K562 (cell line): ENCODE results near the gene C2CD2. TPM values are rescaled to one million over a fixed set of nuclear protein-coding genes. Genes with fewer than 3 reads are reported as not detected.
A peak's percentile ranks its signal among the peaks of the same experiment; 100 is the strongest.

Experiments
- ARID1B ChIP-seq: fragments of 450-650 bp; IDR thresholded peaks from 2 replicates; pipeline ENCODE4 v1.6.1; 2016; ENCODE audit warnings: antibody characterized with exemption, mild to moderate bottlenecking, inconsistent platforms
- CBX5 ChIP-seq: IDR thresholded peaks from 2 replicates; pipeline ENCODE4 v1.6.1; 2014; ENCODE audit warnings: low read depth, borderline replicate concordance
- CLOCK ChIP-seq: fragments of 250-450 bp; sonication (Bioruptor Pico); IDR thresholded peaks from 2 replicates; pipeline ENCODE4 v1.4.0; 2020; ENCODE audit warnings: mild to moderate bottlenecking, moderate library complexity, borderline replicate concordance
- CXXC5 ChIP-seq: fragments of 250-450 bp; sonication (Bioruptor Pico); IDR thresholded peaks from 2 replicates; pipeline ENCODE4 v1.8.0; 2022; ENCODE audit warnings: inconsistent platforms, mild to moderate bottlenecking, moderate library complexity
- ETS2 ChIP-seq: IDR thresholded peaks from 2 replicates; pipeline ENCODE4 v1.6.1; 2016; ENCODE audit warnings: borderline replicate concordance, missing genetic modification characterization, mild to moderate bottlenecking, moderate library complexity, missing compliant biosample characterization; ENCODE audit not compliant: poor library complexity, severe bottlenecking
- HEY1 ChIP-seq: fragments of 250-450 bp; sonication (Bioruptor Pico); IDR thresholded peaks from 2 replicates; pipeline ENCODE4 v1.5.0; 2020; ENCODE audit warnings: mild to moderate bottlenecking, moderate library complexity, borderline replicate concordance
- MAX ChIP-seq: sonication (generic); formaldehyde crosslinking; IDR thresholded peaks from 2 replicates; pipeline ENCODE4 v1.9.0; 2022; ENCODE audit warnings: mild to moderate bottlenecking, missing genetic modification reagents
- RAD21 ChIP-seq, 2 experiments: fragments of 250-450 bp in 1 of 2; fragments of 450-650 bp in 1 of 2; sonication (Bioruptor Pico) in 1 of 2; formaldehyde crosslinking in 1 of 2; IDR thresholded peaks in 1 of 2; conservative IDR thresholded peaks in 1 of 2; 2 replicates each; pipeline versions ENCODE4 v1.4.0 to v1.8.0; 2020 to 2022; ENCODE audit warnings: mild to moderate bottlenecking in 2 of 2, moderate library complexity in 1 of 2
- RBBP5 ChIP-seq: fragments of 200-600 bp; sonication (generic); IDR thresholded peaks from 2 replicates; pipeline ENCODE4 v1.6.1; 2012; ENCODE audit warnings: borderline replicate concordance, mild to moderate bottlenecking, low read length, control low read depth, inconsistent platforms; ENCODE audit not compliant: insufficient read depth, poor library complexity, severe bottlenecking
- SIN3B ChIP-seq: fragments of 450-650 bp; IDR thresholded peaks from 2 replicates; pipeline ENCODE4 v1.6.1; 2017; ENCODE audit warnings: low read depth, mild to moderate bottlenecking, moderate library complexity
- THRAP3 ChIP-seq: fragments of 450-650 bp; IDR thresholded peaks from 2 replicates; pipeline ENCODE4 v1.6.1; 2016; ENCODE audit warnings: mild to moderate bottlenecking, inconsistent platforms, borderline replicate concordance
- ZBTB8A ChIP-seq: fragments of 450-650 bp; IDR thresholded peaks from 2 replicates; pipeline ENCODE4 v1.6.1; 2018; ENCODE audit warnings: mild to moderate bottlenecking, moderate library complexity; ENCODE audit not compliant: partially characterized antibody
- ZMIZ1 ChIP-seq, 2 experiments: fragments of 150-350 bp in 1 of 2; IDR thresholded peaks; 2 replicates each; pipeline ENCODE4 v1.6.1; 2012 to 2016; ENCODE audit warnings: low read depth in 2 of 2, low read length in 2 of 2, mild to moderate bottlenecking in 1 of 2, moderate library complexity in 1 of 2
- ZNF699 ChIP-seq: fragments of 250-450 bp; sonication (Bioruptor Pico); IDR thresholded peaks from 2 replicates; pipeline ENCODE4 v1.8.0; 2021; ENCODE audit warnings: mild to moderate bottlenecking, moderate library complexity; ENCODE audit not compliant: insufficient replicate concordance
- polyA plus RNA-seq, 8 experiments: library from polyadenylated mRNA; depleted of rRNA in 4 of 8; stranded (reverse) in 5 of 8; unstranded in 3 of 8; fragments of >200 nt; fragmentation: Nextera tagmentation in 2 of 8; fragmentation: Illumina TruSeq in 1 of 8; extraction: Ambion mirVana in 2 of 8; extraction: Trizol in 1 of 8; gene quantifications; 2 replicates each; pipeline versions ENCODE4 v1.2.1 to v1.2.3, GENCODE V29; 2011 to 2014; ENCODE audit warnings: inconsistent platforms in 1 of 8, missing spikeins in 1 of 8
- total RNA-seq, 7 experiments: library from RNA; depleted of rRNA in 6 of 7; stranded (reverse); fragments of >200 nt in 6 of 7; fragmentation: Illumina TruSeq in 2 of 7; extraction: Trizol in 2 of 7; gene quantifications; 2 replicates each; pipeline versions ENCODE4 v1.2.1 to v1.2.3, GENCODE V29; 2011 to 2021; ENCODE audit warnings: low replicate concordance in 1 of 7
- TF ChIP-seq, protein P1 (sequence below): fragments of 450-650 bp; IDR thresholded peaks from 2 replicates; pipeline ENCODE4 v1.6.1; 2016; ENCODE audit warnings: borderline replicate concordance

C2CD2 gene
- total and polyA plus RNA-seq, 9 of the 15 experiments (the other 6 are each of a cell fraction or from before 2014, with no cell fraction given): 1.3 to 21.6 (median 12.1) TPM

DNA sequence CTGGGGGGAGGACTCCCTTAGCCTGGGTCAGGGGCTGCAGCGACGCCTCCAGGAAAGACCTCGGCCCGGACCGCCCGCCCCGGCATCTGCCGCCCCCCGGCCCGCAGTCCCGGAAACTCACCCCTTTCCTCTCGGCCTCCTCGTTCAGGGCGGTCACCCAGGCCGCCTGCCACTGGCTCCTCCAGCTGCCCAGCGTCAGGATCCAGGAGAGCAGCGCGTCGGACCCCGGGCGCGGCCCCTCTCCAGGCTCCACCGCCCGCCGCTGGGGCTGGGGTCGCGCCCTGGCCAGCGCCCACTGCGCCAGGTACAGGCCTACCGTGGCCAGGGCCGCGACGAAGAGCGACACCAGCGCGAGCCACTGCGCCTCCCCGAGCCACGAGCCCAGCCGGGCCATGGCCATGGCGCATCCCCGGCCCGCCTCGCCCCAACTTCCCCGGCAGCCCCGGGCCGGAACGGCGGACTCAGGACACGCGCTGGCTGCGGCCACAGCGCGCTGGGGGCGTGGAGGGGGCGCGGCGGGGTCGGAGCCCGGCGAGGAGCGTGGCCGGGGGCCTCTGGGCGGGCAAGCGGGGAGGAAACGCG is 478 bp downstream of the C2CD2 start (continued):
- TF ChIP-seq RBBP5: peak; percentile 66
- TF ChIP-seq, protein P1, sequence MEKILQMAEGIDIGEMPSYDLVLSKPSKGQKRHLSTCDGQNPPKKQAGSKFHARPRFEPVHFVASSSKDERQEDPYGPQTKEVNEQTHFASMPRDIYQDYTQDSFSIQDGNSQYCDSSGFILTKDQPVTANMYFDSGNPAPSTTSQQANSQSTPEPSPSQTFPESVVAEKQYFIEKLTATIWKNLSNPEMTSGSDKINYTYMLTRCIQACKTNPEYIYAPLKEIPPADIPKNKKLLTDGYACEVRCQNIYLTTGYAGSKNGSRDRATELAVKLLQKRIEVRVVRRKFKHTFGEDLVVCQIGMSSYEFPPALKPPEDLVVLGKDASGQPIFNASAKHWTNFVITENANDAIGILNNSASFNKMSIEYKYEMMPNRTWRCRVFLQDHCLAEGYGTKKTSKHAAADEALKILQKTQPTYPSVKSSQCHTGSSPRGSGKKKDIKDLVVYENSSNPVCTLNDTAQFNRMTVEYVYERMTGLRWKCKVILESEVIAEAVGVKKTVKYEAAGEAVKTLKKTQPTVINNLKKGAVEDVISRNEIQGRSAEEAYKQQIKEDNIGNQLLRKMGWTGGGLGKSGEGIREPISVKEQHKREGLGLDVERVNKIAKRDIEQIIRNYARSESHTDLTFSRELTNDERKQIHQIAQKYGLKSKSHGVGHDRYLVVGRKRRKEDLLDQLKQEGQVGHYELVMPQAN: no peak
- TF ChIP-seq RAD21 (CRISPR knock-in tag; conservative IDR thresholded peaks at IDR 0.05 in 1 of 2, IDR thresholded peaks at IDR 0.05 in 1 of 2): no peak
- no peak for TF ChIP-seq ARID1B
- no peak for TF ChIP-seq ZNF699 (CRISPR knock-in tag)
- no peak; the same call in 1 of the 2 replicates for TF ChIP-seq CXXC5 (CRISPR knock-in tag)
- TF ChIP-seq CLOCK (CRISPR knock-in tag): no peak
- TF ChIP-seq CBX5: no peak
- TF ChIP-seq ZMIZ1 (IDR thresholded peaks at IDR 0.05; ENCODE audit: low read depth in 2 of 2, low read length in 2 of 2): no peak
- TF ChIP-seq HEY1: no peak
- TF ChIP-seq MAX (CRISPR knock-in tag): peak; percentile 17; the same call in 1 of the 2 replicates
- TF ChIP-seq THRAP3: no peak
- no peak for TF ChIP-seq ETS2 (tag)
- TF ChIP-seq ZBTB8A: no peak
- TF ChIP-seq SIN3B: peak; percentile 57; the same call in 1 of the 2 replicates
